BLaER1 treated with 17β-estradiol and CSF1 and Interleukin-3, amounts not matched to agents 10 nM and 100 nM (cell line): ENCODE results near the gene MRPL50.
A peak's percentile ranks its signal among the peaks of the same experiment; 100 is the strongest.

Experiments
- H3K27ac ChIP-seq, 11 experiments: shearing (Covaris generic); formaldehyde crosslinking; 2 replicates each; pipeline ENCODE4 v1.8.1; 2022
- H3K27me3 ChIP-seq, 11 experiments: shearing (Covaris generic); formaldehyde crosslinking; 2 replicates each; pipeline ENCODE4 v1.8.1; 2022
- H3K36me3 ChIP-seq, 11 experiments: shearing (Covaris generic); formaldehyde crosslinking; 2 replicates each; pipeline ENCODE4 v1.8.1; 2022
- H3K4me1 ChIP-seq, 10 experiments: shearing (Covaris generic); formaldehyde crosslinking; 2 replicates each; pipeline ENCODE4 v1.8.1; 2022
- H3K4me2 ChIP-seq, 11 experiments: shearing (Covaris generic); formaldehyde crosslinking; 2 replicates each; pipeline ENCODE4 v1.8.1; 2022
- H3K4me3 ChIP-seq, 10 experiments: shearing (Covaris generic); formaldehyde crosslinking; 2 replicates each; pipeline ENCODE4 v1.8.1; 2022
- H3K9ac ChIP-seq, 11 experiments: shearing (Covaris generic); formaldehyde crosslinking; 2 replicates each; pipeline ENCODE4 v1.8.1; 2022
- H3K9me3 ChIP-seq, 11 experiments: shearing (Covaris generic); formaldehyde crosslinking; replicated peaks in 1 of 11; 2 replicates each; pipeline ENCODE4 v1.8.1; 2022
- H4K20me1 ChIP-seq, 11 experiments: shearing (Covaris generic); formaldehyde crosslinking; 2 replicates each; pipeline ENCODE4 v1.8.1; 2022
- Cebpa-rat ChIP-seq, 11 experiments: shearing (Covaris generic); IDR thresholded peaks; 2 replicates each; pipeline ENCODE4 v1.8.1; 2022

MRPL50 gene

DNA sequence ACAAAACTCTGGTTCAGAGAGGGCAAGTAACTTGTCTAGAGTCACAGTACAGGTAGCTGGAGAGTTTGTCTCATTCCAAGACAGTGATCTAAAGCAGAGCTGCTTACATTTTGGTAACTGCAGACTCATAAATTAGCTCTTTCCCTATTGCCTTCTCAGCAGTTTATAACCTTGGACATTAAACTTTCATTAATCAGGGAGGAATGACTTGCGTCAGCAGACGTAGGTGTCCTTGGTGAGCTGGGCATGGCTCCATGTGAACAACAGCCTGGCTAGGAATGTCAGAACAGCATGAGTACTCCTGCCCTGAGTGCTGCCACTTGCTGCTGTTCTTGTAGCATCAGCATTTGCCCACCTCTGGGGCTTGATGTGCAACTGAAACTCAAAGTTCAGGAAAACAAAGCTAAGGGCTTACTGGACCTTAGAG lies 39.4 kb upstream of the MRPL50 start:
- Histone ChIP-seq H4K20me1 (no peaks in the 10 kb centered on the region), H3K36me3 (no peaks in the 10 kb centered on the region), H3K9ac (no peak overlapping the region), H3K4me3 (no peak overlapping the region), H3K4me1 (peaks cover 0 to 10% (median 6%) of the 10 kb centered on the region in 10 experiments; a peak in 8 of 20 replicates), H3K27me3 (no peaks in the 10 kb centered on the region), H3K27ac (no peak overlapping the region), H3K9me3 (no peaks in the 10 kb centered on the region), H3K4me2 (no peak overlapping the region)
- no peak for TF ChIP-seq Cebpa-rat (IDR thresholded peaks at IDR 0.05)

GRCh38 chr9:101435601-101436079 lies 37.2 kb upstream of the MRPL50 start, which contains the start of gene ALDOB:
TSS of gene ALDOB (minus strand) at chr9:101435774. CDS start at chr9:101430887, 4,887 bp downstream.
- Histone ChIP-seq H3K9me3 (no peaks in the 10 kb centered on the region), H3K4me1 (peaks cover 0 to 5% (median 2%) of the 10 kb centered on the region in 10 experiments; a peak in 7 of 20 replicates), H3K36me3 (no peaks in the 10 kb centered on the region), H3K4me3 (no peak within 1 kb of the TSS), H4K20me1 (no peaks in the 10 kb centered on the region), H3K4me2 (no peak within 1 kb of the TSS), H3K27ac (no peak within 1 kb of the TSS), H3K27me3 (no peaks in the 10 kb centered on the region), H3K9ac (no peak within 1 kb of the TSS)
- TF ChIP-seq Cebpa-rat (IDR thresholded peaks at IDR 0.05): no peak

DNA sequence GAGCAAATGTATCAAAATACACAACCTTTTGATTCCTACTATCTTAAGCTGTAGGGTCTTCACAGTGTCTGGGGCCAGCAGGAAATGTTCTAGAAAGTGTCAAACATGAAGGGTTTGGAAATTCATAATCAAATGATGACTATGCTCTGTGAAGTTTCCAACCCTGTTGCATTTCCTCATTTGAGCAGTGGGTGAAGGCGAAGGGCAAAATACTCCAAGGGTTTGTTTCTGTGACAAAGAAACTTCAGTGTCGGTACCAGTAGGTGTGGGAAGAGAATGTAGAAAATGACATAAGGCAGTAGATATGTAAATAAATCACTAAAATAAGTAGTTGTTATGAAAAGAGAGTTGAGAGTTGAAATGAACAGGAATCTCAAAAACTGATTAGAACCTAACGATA lies 36.6 kb upstream of the MRPL50 start:
- Histone ChIP-seq H3K27me3 (no peaks in the 10 kb centered on the region), H3K4me1 (no peaks in the 10 kb centered on the region; a peak in 1 of 20 replicates), H3K4me2 (no peak overlapping the region), H3K9me3 (no peaks in the 10 kb centered on the region), H3K9ac (no peak overlapping the region), H3K4me3 (no peak overlapping the region), H3K27ac (no peak overlapping the region), H4K20me1 (no peaks in the 10 kb centered on the region), H3K36me3 (no peaks in the 10 kb centered on the region)
- no peak for TF ChIP-seq Cebpa-rat (IDR thresholded peaks at IDR 0.05)

- TF ChIP-seq Cebpa-rat (IDR thresholded peaks at IDR 0.05): no peak
- Histone ChIP-seq H3K4me3 (no peak overlapping the region), H3K27ac (no peak overlapping the region), H3K9me3 (no peaks in the 10 kb centered on the region), H3K36me3 (no peaks in the 10 kb centered on the region), H3K4me1 (no peaks in the 10 kb centered on the region; a peak in 1 of 20 replicates), H3K4me2 (no peak overlapping the region), H3K27me3 (no peaks in the 10 kb centered on the region), H4K20me1 (no peaks in the 10 kb centered on the region), H3K9ac (no peak overlapping the region)
These were observed 34.8 kb upstream of the MRPL50 start for GRCh38 chr9:101433229-101433628.

GRCh38 chr9:101432740-101433139 lies 34.3 kb upstream of the MRPL50 start:
- Histone ChIP-seq H3K9ac (no peak overlapping the region), H4K20me1 (no peaks in the 10 kb centered on the region), H3K36me3 (no peaks in the 10 kb centered on the region), H3K4me1 (no peaks in the 10 kb centered on the region; a peak in 1 of 20 replicates), H3K27me3 (no peaks in the 10 kb centered on the region), H3K27ac (no peak overlapping the region), H3K4me3 (no peak overlapping the region), H3K9me3 (no peaks in the 10 kb centered on the region), H3K4me2 (no peak overlapping the region)
- TF ChIP-seq Cebpa-rat (IDR thresholded peaks at IDR 0.05): no peak

DNA sequence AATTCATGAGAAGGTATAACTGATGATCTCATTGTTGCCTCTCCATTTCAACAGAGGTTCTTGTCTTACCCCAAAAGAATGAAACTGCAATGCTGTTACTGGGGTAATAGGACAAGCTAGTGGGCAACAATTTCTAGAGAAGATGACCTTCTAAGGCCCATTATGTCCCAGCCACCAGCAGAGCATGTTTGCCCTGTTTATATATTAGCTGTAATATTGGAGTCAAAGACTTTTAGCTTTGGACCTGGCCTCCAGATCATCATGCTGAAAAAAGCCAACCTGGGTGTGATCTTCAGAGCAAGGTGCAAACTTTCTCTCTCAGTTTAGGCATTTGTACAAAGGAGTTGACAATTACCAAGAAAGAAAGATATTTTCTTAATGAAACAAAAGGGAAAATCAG lies 33.8 kb upstream of the MRPL50 start:
- H3K27me3 ChIP-seq: no peaks in the 10 kb centered on the region
- H3K4me1 ChIP-seq: no peaks in the 10 kb centered on the region; a peak in 1 of 20 replicates
- no peak for TF ChIP-seq Cebpa-rat (IDR thresholded peaks at IDR 0.05)

GRCh38 chr9:101429736-101430135 lies 31.3 kb upstream of the MRPL50 start:
- no peak overlapping the region for H3K27ac ChIP-seq
- no peak overlapping the region for H3K4me2 ChIP-seq
- H3K4me1 ChIP-seq: no peaks in the 10 kb centered on the region; a peak in 1 of 20 replicates
- no peak overlapping the region for H3K9ac ChIP-seq
- no peak for TF ChIP-seq Cebpa-rat (IDR thresholded peaks at IDR 0.05)
- H4K20me1 ChIP-seq: no peaks in the 10 kb centered on the region
- H3K9me3 ChIP-seq: no peaks in the 10 kb centered on the region
- no peaks in the 10 kb centered on the region for H3K27me3 ChIP-seq
- no peaks in the 10 kb centered on the region for H3K36me3 ChIP-seq
- no peak overlapping the region for H3K4me3 ChIP-seq

More for the DNA sequence above, 33.8 kb upstream of the MRPL50 start:
- Histone ChIP-seq H3K36me3 (no peaks in the 10 kb centered on the region), H3K9me3 (no peaks in the 10 kb centered on the region), H3K4me3 (no peak overlapping the region), H3K9ac (no peak overlapping the region), H3K27ac (no peak overlapping the region), H4K20me1 (no peaks in the 10 kb centered on the region), H3K4me2 (no peak overlapping the region)

- no peaks in the 10 kb centered on the region for H4K20me1 ChIP-seq
- no peak overlapping the region for H3K4me3 ChIP-seq
- H3K36me3 ChIP-seq: no peaks in the 10 kb centered on the region
- H3K27ac ChIP-seq: no peak overlapping the region
- peak in 5 of 11 experiments; percentile 17 to 76 (median 38); a peak in 4 of 22 replicates for TF ChIP-seq Cebpa-rat (IDR thresholded peaks at IDR 0.05)
- no peak overlapping the region for H3K4me2 ChIP-seq
- H3K9ac ChIP-seq: no peak overlapping the region
- no peaks in the 10 kb centered on the region for H3K9me3 ChIP-seq
- H3K4me1 ChIP-seq: no peaks in the 10 kb centered on the region
- no peaks in the 10 kb centered on the region for H3K27me3 ChIP-seq
These were observed 30.5 kb upstream of the MRPL50 start for GRCh38 chr9:101428909-101429308.

DNA sequence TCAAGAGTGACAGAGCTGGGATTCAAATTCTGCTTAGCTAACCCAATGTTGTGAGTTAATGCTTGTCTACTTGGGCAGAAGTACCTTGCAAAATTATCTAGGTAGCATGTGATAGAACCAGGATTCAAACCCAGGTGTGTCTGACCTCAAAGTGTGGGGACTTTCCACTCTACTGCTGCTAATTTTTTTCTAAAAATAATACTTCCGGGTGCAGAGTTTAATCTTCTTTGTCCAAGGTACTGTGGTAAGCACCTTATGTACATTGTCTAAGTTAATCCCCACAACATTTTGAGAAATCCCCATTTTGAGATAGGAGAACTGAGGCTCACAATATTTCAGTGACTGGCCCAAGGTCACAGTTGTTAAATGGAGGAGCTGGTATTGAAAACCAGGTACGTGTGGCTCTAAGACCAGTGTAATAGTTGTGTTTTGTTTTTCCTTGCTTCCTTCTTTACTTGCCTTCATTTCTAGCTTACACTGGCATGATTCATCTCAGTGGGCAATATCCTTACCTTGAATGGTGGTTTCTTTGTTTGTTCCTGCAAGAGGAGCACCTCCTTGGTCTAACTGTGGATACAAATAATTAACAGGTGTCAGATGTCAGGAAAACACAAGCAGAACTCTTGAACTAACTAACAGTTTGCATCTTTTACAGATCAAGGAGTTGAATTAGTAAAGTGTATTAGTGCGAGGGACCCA lies 29.7 kb upstream of the MRPL50 start:
- Histone ChIP-seq H4K20me1 (no peaks in the 10 kb centered on the region), H3K4me3 (no peak overlapping the region), H3K27me3 (no peaks in the 10 kb centered on the region), H3K9ac (no peak overlapping the region), H3K4me2 (no peak overlapping the region), H3K4me1 (no peaks in the 10 kb centered on the region), H3K9me3 (no peaks in the 10 kb centered on the region), H3K36me3 (no peaks in the 10 kb centered on the region), H3K27ac (no peak overlapping the region)
- no peak for TF ChIP-seq Cebpa-rat (IDR thresholded peaks at IDR 0.05)

DNA sequence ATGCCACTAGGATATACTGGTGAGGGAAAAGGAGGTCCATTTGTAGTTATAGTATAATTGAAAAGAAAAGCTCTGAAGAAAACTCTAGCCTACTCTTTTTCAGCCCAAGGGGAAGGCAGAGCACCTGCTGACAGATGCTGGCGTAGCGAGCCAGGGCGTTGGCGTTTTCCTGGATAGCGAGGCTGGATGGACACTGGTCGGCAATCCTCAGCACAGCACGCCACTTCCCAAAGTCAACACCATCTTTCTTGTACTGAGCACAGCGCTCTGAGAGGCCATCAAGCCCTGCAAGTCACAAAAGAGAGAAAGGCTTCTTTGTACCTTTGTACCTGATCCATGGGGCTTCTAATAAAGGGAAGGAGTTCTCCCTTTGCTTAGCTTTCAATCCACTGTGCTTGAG lies 28.9 kb upstream of the MRPL50 start:
- Histone ChIP-seq H3K27ac (no peak overlapping the region), H3K9ac (no peak overlapping the region), H3K4me3 (no peak overlapping the region), H3K36me3 (no peaks in the 10 kb centered on the region), H3K4me1 (no peaks in the 10 kb centered on the region), H4K20me1 (no peaks in the 10 kb centered on the region), H3K9me3 (no peaks in the 10 kb centered on the region), H3K27me3 (no peaks in the 10 kb centered on the region), H3K4me2 (no peak overlapping the region)
- no peak for TF ChIP-seq Cebpa-rat (IDR thresholded peaks at IDR 0.05)
